HG02973 (cell line): ENCODE results near the gene ZMYND10.
"Not testable (repeated sequence)": the region's sequence is repeated elsewhere in the genome, so short reads cannot be mapped to it uniquely, and the experiment has no call there.

Source experiments
- ATAC-seq: cut with Tn5 transposase; IDR thresholded peaks from one replicate; pipeline ENCODE4 v1.9.1; 2021; ENCODE audit warnings: moderate library complexity; ENCODE audit not compliant: unreplicated experiment

Gene ZMYND10

GRCh38 chr3:50312041-50312440, 33.5 kb downstream of the ZMYND10 start:
- not testable (repeated sequence) for ATAC-seq

DNA sequence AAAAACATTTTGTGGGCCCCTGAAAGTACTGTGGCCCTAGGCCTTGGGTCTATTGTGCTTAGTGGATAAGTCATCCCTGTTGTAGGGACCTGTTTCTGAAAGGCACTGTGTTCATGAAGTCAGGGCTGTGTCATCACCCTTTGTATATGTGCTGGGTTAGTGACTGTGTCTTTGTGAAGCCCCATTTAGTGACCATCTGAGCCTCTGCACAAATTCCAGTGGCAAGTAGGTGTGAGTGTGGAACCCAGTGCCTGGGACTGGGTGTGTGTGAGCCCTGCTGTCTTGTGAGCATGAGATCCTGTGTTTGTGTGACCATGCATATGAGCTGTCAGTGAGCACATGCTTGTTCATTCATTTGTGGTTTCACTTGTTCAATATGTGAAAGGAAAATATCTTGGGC, 40.9 kb downstream of the ZMYND10 start:
- ATAC-seq, result no peak

- no peak for ATAC-seq
These were observed 42.3 kb downstream of the ZMYND10 start, which contains the start of gene HYAL1 for GRCh38 chr3:50303013-50303815. Gene HYAL1, minus strand, starts transcription at chr3:50303574. Its CDS starts 618 bp downstream, at chr3:50302956.

DNA sequence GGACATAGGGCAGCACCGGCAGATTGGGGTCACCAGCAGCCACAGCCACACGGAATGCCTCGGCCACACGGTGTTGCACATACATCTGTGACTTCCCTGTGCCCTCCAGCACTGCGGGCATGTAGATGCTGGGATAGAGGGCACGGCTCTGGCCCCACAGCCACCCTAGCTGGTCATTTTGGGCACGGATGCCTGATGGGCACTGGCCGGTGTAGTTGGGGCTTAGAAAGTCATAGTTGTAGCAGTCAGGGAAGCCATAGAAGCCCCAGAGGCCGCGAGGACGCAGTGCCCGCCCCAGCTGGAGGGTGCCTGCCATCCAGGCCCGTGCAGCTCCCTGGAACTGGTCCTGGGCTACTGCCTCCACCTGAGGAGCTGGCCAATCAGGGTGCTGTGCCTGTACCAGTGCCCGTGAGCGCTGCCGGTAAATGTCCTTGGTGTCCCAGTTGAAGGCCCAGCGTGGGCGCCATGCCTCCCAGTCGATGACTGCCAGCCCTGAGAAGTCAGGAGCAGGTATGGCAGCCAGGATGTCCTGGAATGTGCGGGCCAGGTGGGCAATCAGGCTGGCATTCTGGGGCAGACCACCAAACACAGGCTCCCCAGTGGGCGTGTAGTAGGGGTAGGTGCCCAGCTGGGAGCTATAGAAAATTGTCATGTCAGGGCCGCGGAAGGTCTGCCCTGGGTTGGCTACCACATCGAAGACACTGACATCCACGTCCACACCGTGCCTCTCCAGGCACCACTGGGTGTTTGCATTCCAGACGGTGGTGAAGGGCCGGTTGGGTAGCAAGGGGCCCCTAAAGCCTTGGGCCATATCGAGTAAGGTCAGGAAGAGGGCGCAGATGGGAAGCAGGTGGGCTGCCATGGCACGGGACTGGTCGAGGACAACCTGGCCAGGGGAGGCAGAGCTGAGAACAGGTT, 43.2 kb downstream of the ZMYND10 start:
- ATAC-seq, result no peak

DNA sequence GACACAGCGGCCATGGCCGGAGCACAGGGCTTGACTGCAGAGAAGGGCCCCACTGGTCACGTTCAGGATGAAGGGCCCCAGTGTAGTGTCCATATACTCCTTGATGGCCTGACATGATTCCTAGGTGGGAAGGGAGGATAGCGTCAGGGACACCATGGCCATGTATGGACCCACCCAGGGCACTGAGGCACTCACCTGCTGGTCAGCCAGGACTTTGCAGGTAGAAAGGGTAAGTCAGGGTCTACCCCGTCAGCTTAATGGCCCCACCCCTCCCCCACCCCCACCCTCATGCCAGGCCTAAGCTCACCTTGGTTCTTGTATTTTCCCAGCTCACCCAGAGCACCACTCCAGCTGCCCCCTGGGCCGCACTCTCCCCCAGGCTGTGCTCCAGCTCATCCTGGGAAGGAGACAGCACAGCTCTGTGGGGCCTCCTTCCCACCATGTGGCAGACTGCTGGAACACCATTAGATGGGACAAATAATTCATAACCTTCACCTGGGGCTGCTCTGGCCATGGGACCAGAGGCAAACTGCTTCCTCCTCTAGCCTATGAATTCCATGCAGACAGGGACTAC, 44.8 kb downstream of the ZMYND10 start:
- no peak for ATAC-seq

DNA sequence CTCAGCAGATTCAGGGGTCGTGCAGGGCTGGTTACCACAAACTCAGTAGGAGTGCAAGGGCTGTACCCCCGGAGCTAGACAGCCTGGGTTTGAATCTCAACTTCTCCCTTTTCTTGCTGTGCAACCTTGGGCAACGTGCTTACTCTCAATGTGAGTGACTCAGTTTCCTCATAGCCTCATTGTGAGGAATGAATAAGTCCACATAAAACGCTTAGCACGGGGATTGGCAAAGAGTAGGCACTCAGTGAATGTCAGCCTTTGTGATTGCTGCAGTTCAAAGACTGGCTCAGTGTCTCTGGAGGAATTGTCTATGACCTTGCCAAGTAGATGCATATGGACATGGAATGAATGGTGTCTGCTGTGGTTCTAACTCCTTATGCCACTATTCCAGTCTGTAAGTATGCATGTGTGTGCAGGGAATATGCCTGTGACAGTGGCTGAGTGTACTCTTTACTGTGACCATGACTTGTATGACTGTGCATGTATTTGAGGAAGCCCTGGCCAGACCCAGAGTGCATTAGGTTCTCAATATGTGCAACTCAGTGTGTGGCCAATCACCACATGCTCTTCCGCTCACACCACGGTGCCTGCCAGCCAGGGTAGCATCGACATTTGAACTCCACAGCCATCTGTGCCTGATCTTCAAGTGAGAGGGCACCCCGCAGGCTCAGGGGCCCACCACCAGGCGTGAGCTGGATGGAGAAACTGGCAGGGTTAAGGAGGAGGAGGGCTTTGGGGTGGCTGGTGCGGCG, 45.4 kb downstream of the ZMYND10 start:
- ATAC-seq, result no peak

DNA sequence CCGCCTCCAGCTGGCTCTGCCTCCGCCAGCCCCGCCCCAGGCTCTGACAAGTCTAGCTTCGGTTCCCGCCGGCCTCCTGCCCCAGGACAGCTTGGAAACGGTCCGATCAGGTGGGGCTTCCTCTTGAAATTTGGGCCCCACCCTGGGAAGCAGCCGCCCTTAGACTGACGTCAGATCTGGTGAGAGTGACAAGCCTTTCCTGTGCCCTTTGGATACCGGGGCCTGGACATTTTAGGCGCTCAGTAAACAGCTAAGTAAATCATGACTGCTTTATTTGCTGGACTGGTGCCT, 45.9 kb downstream of the ZMYND10 start:
- no peak for ATAC-seq

DNA sequence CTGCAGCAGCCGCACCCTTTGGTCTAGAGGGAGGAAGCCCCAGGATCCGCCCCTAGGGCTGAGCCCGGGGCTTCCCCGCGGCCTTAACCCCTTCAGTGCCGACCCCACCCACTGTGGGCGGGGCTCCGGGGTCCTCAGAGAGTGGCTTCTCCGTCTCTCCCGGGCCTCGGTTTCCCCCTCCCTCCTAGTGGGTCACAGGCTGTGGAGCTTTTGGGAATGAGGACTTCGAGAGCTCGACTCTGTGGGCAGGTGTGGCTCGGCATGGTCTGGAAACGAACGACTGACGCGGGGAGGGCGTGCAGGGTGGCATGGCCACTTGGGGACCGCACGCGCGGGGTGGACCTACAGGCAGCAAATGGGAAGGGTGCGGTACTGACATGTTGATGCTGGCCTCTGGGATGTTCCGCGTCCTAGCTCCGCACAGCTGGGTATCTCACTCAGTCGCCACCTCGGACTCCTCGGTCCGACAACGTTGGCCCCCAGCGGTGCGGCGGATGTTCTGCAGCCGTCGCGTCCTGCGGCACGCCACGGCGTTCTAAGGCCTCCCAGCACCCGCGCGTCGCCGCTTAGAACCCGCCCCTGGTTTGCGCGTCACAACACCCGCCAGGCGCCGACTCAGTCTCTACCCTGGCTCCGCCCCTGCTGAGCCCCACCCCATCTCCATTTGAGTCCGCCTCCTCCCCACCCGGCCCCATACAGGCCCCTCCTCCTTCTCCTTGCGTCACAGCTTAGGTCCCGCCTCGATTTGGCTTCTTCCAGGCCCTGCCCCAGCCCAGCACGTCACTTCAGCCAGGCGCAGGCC, 46.5 kb downstream of the ZMYND10 start, which contains the start of the genes HYAL3 and NAA80:
HYAL3 (minus strand) TSS at position 570 of the 802 bp plus-strand sequence. CDS start 3,803 bp downstream, outside the sequence.
NAA80 (minus strand) TSS at position 570 of the 802 bp plus-strand sequence. CDS start 1,942 bp downstream, outside the sequence.
- peak; percentile 82 for ATAC-seq

- no peak for ATAC-seq
These were observed 47.4 kb downstream of the ZMYND10 start for GRCh38 chr3:50297896-50298725.

GRCh38 chr3:50297384-50297775, 48.2 kb downstream of the ZMYND10 start:
- ATAC-seq, result no peak

- no peak for ATAC-seq
These were observed 48.7 kb downstream of the ZMYND10 start for GRCh38 chr3:50296721-50297383.

GRCh38 chr3:50295553-50296431, 49.7 kb downstream of the ZMYND10 start:
- ATAC-seq, result no peak

GRCh38 chr3:50294492-50295403, 50.8 kb downstream of the ZMYND10 start:
- no peak for ATAC-seq

DNA sequence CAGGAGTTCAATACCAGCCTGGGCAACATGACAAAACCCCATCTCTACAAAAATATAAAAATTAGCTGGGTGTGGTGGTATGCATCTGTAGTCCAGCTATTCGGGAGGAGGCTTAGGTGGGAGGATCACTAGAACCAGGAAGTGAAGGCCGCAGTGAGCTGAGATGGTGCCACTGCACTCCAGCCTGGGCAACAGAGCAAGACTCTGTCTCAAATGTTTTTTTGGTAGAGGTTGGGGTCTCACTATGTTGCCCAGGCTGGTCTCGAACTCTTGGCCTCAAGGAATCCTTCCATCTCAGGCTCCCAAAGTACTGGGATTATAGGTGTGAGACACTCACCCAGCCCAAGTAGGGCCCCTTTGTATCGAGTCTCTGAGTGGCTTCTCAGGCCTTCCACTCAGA, 51.4 kb downstream of the ZMYND10 start:
- no peak for ATAC-seq

DNA sequence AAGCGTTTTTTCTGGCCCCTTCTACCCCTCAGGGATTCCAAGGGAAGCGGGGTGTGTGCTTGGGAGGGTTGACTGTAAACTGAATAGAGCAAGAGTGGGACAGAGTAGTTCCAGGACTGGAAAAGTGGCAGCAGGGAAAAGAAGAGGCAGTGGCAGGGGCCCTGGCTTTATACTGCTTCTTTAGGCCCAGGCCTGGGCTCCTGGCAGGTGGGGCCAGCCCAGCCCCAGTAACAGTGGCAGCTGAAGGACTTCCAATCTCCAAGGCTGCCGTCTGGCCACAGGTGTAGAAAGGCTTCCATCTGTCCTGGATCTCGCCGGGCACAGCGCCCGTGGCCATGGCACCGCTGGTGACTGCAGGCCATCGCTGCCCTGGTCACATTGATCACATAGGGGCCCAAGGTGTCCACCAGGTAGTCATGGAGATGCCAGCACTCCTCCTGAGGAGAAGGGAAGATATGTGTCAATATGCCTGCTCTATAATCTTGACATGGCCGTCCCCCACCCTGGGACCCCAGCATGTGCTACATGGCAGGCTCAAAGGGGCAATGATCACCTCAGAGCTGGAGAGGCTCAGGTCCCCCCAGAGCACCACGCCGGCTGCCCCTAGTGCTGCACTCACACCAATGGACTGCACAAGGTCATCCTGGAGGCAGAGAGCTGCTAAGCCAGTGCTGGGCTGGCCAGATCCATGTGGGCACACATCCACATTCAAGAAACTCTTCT, 52.3 kb downstream of the ZMYND10 start:
- ATAC-seq, result no peak
